Measurements from ENCODE around the gene PTPRR.

DNA sequence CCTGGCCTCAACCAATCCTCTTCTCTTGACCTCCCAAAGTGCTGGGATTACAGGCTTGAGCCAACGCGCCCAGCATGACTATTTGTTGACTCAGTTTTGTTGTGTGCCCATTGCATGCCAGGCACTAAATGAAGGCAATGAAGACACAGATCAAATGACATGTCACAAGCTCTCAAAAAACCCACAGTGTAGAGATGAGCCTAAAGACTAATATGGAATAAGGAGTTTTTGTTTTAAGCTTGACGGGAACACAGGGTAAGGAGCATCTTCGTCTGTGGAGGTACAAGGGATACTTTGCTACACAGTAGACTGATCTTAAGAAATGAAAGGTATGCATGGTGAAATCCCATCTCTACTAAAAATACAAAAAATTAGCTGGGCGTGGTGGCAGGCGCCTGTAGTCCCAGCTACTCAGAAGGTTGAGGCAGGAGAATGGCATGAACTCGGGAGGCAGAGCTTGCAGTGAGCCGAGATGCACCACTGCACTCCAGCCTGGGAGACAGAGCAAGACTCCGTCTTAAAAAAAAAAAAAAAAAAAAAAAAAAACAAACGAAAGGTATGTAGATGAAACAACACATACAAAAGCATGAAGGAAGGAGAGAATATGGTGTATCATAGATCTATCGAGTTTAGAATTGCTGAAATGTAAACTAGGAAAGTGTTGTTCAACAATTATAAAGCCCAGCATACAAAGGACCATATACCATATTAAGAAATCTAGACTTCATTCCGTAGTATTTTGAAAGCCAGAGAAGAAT is 161.2 kb downstream of the PTPRR start:
- TF ChIP-seq SMC3 (IDR thresholded peaks at IDR 0.05; ENCODE audit: low read depth, low read length) (no peak), POLR2AphosphoS5 (IDR thresholded peaks at IDR 0.05; ENCODE audit: low read depth, low read length) (no peak), FOXM1 (IDR thresholded peaks at IDR 0.05; ENCODE audit: low read depth) (no peak), EZH2phosphoT487 (IDR thresholded peaks at IDR 0.05; ENCODE audit: borderline replicate concordance, low read depth) (no peak), RXRA (IDR thresholded peaks at IDR 0.05; ENCODE audit: borderline replicate concordance, low read depth) (no peak), SIN3A (IDR thresholded peaks at IDR 0.05; ENCODE audit: borderline replicate concordance, low read depth, low read length) (no peak), RFX5 (IDR thresholded peaks at IDR 0.05; ENCODE audit: low read length) (no peak), TCF12 (IDR thresholded peaks at IDR 0.05) (no peak), RAD21 (IDR thresholded peaks at IDR 0.05; ENCODE audit: low read length) (no peak), YY1 (IDR thresholded peaks at IDR 0.05; ENCODE audit: low read depth) (no peak), EP300 (IDR thresholded peaks at IDR 0.05; ENCODE audit: borderline replicate concordance in 1 of 2, low read depth in 1 of 2, low read length in 1 of 2) (no peak)
- TF ChIP-seq, protein P1, sequence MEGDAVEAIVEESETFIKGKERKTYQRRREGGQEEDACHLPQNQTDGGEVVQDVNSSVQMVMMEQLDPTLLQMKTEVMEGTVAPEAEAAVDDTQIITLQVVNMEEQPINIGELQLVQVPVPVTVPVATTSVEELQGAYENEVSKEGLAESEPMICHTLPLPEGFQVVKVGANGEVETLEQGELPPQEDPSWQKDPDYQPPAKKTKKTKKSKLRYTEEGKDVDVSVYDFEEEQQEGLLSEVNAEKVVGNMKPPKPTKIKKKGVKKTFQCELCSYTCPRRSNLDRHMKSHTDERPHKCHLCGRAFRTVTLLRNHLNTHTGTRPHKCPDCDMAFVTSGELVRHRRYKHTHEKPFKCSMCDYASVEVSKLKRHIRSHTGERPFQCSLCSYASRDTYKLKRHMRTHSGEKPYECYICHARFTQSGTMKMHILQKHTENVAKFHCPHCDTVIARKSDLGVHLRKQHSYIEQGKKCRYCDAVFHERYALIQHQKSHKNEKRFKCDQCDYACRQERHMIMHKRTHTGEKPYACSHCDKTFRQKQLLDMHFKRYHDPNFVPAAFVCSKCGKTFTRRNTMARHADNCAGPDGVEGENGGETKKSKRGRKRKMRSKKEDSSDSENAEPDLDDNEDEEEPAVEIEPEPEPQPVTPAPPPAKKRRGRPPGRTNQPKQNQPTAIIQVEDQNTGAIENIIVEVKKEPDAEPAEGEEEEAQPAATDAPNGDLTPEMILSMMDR (IDR thresholded peaks at IDR 0.05): no peak
